ENCODE results near the gene CD4. TPM values are rescaled to one million over a fixed set of nuclear protein-coding genes. Genes with fewer than 3 reads are reported as not detected.

CD4 gene
- total and polyA plus RNA-seq, 2 of the 4 experiments (the other 2 are of a cell fraction), result 5.7 to 15.0 TPM

DNA sequence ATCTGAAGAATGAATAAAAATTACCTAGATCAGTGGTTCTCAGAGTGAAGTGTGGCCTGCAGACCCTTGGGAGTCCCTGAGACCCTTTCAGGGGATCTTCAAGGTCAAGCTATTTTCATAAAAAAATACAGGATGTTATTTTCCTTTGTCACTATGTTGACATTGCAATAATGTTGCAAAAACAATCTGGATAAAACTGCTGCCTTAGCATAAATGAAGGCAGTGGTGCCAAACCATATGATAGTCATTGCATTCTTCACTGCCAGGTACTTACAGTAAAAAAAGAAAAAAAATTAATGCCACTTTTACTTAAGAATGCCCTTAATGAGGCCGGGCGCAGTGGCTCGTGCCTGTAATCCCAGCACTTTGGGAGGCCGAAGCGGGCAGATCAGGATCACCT, 2.0 kb upstream of the CD4 start:
- Histone ChIP-seq H3K9me3 (ENCODE audit: control insufficient read depth, insufficient read depth, low read length) (no peaks in the 10 kb centered on the region), H2BK20ac (ENCODE audit: low read depth, low read length) (no peak overlapping the region), H3K79me1 (ENCODE audit: low read depth in 1 of 2, low read length in 2 of 2) (peaks cover 0 to 6% of the 10 kb centered on the region in 2 experiments; a peak in 2 of 4 replicates), H2BK5ac (ENCODE audit: low read depth, low read length, poor library complexity, severe bottlenecking) (no peak overlapping the region), H3K56ac (ENCODE audit: extremely low read depth, insufficient read depth, low read length) (no peak overlapping the region), H3K27me3 (ENCODE audit: control insufficient read depth, insufficient read depth, low read length) (no peaks in the 10 kb centered on the region), H3K27ac (ENCODE audit: insufficient read depth, low read length) (no peak overlapping the region), H3K18ac (ENCODE audit: low read depth, low read length) (no peak overlapping the region), H4K20me1 (ENCODE audit: insufficient read depth, low read length) (no peaks in the 10 kb centered on the region), H3K9ac (ENCODE audit: low read depth, low read length) (no peak overlapping the region), H4K8ac (ENCODE audit: low read depth in 2 of 2, low read length in 2 of 2) (no peak overlapping the region), H3K23ac (ENCODE audit: low read depth, low read length) (no peak overlapping the region), H3K36me3 (ENCODE audit: control insufficient read depth, insufficient read depth, low read length) (no peaks in the 10 kb centered on the region), H2BK15ac (ENCODE audit: low read depth, low read length) (no peak overlapping the region), H3K9me1 (ENCODE audit: insufficient read depth, low read length) (peaks cover 8% of the 10 kb centered on the region; the same call in 1 of the 2 replicates), H2AK9ac (replicated peaks; ENCODE audit: low read depth, low read length, poor library complexity) (no peak overlapping the region), H3K4me3 (ENCODE audit: insufficient read depth, low read depth, low read length) (no peak overlapping the region), H2AK5ac (ENCODE audit: low read depth, low read length) (no peak overlapping the region), H2BK120ac (ENCODE audit: low read depth, low read length) (no peak overlapping the region), H4K91ac (ENCODE audit: insufficient read depth, low read depth, low read length) (no peak overlapping the region), H3K14ac (replicated peaks; ENCODE audit: low read depth, low read length) (no peak overlapping the region), H3K4me1 (ENCODE audit: control insufficient read depth, insufficient read depth, low read length) (peaks cover 13% of the 10 kb centered on the region), H3K4ac (ENCODE audit: low read depth, low read length) (no peak overlapping the region), H4K5ac (ENCODE audit: low read depth, low read length) (no peak overlapping the region), H3K4me2 (ENCODE audit: low read depth, low read length) (no peak overlapping the region), H2AFZ (replicated peaks; ENCODE audit: low read length, poor library complexity) (no peak overlapping the region)
- TF ChIP-seq MAFK (IDR thresholded peaks at IDR 0.05; ENCODE audit: low read depth, low read length), result peak; percentile 78
- TF ChIP-seq CEBPB (IDR thresholded peaks at IDR 0.05; ENCODE audit: low read depth, low read length), result no peak
- dilution Hi-C loops (cut with HindIII; ENCODE audit: low sequenced_read_pairs, unreplicated experiment) (no loop called here), intact Hi-C loops (cut with micrococcal nuclease) (no loop called here), in situ Hi-C loops (cut with MboI; ENCODE audit: low sequenced_read_pairs) (no loop called here)
- BruUV-seq (replicated peaks), result no TSS peak
- CTCF ChIA-PET, result interaction anchor here (0.8 kb wide), 1 partner anchor 34 kb away, joined by 3 read pairs; the partner anchor contains the start of gene MLF2
- ATAC-seq (ENCODE audit: low read depth) (no peak), DNase-seq (no peak)
- POLR2A ChIA-PET (ENCODE audit: unreplicated experiment), result no interaction called here
- WGBS, 2 experiments (ENCODE audit: extremely low coverage in 2 of 2, insufficient read length in 1 of 2), result 90% methylated on average over 4 of the region's 5 CpGs; no CpG with 5 or more reads in 1 of the 2 experiments
